Stomach (tissue), 9 donors: ENCODE results near the gene ZNF408. TPM values are rescaled to one million over a fixed set of nuclear protein-coding genes. Genes with fewer than 3 reads are reported as not detected.
"Not testable (repeated sequence)": the region's sequence is repeated elsewhere in the genome, so short reads cannot be mapped to it uniquely, and the experiment has no call there.

Experiments
- DNase-seq, 2 donors: peaks; one replicate each; pipeline versions ENCODE4 v3.0.0 to v3.0.0-alpha.2; 2013 to 2019
- H3K27ac ChIP-seq, 5 donors: fragments of 200-600 bp in 4 of 5; sonication (generic) in 4 of 5; one replicate each; pipeline ENCODE4 v1.5.1; 2013 to 2019; ENCODE audit warnings: mild to moderate bottlenecking in 1 of 5, moderate library complexity in 1 of 5
- H3K27me3 ChIP-seq, 3 donors: fragments of 200-600 bp; sonication (generic); one replicate each; pipeline ENCODE4 v1.5.1; 2017 to 2019; ENCODE audit warnings: mixed run types in 1 of 3
- H3K36me3 ChIP-seq, 4 donors: fragments of 200-600 bp; sonication (generic); 1 replicate in 3 of 4; 2 replicates in 1 of 4; pipeline ENCODE4 v1.5.1; 2016 to 2019
- H3K4me1 ChIP-seq, 4 donors: fragments of 200-600 bp; sonication (generic); one replicate each; pipeline ENCODE4 v1.5.1; 2016 to 2019
- H3K4me3 ChIP-seq, 4 donors: fragments of 200-600 bp; sonication (generic) in 3 of 4; one replicate each; pipeline ENCODE4 v1.5.1; 2016 to 2019; ENCODE audit warnings: mild to moderate bottlenecking in 1 of 4
- H3K9me3 ChIP-seq, 4 donors: fragments of 200-600 bp; sonication (generic); one replicate each; pipeline ENCODE4 v1.5.1; 2016 to 2019
- CTCF ChIP-seq, 7 experiments: fragments of 450-650 bp in 4 of 7; fragments of 200-600 bp in 3 of 7; sonication (generic) in 3 of 7; IDR thresholded peaks; one replicate each; pipeline ENCODE4 v1.5.1; 2016 to 2019; ENCODE audit warnings: antibody characterized with exemption in 7 of 7, control low read depth in 2 of 7, mild to moderate bottlenecking in 1 of 7
- EP300 ChIP-seq: sonication (generic); formaldehyde crosslinking; IDR thresholded peaks from one replicate; pipeline ENCODE4 v1.6.1; 2017; ENCODE audit warnings: antibody characterized with exemption
- POLR2A ChIP-seq, 4 donors: fragments of 450-650 bp; IDR thresholded peaks; one replicate each; pipeline ENCODE4 v1.6.1; 2016; ENCODE audit warnings: antibody characterized with exemption in 4 of 4, control low read depth in 2 of 4, mild to moderate bottlenecking in 1 of 4, moderate library complexity in 1 of 4
- POLR2AphosphoS5 ChIP-seq, 3 donors: sonication (generic); formaldehyde crosslinking; IDR thresholded peaks; one replicate each; pipeline ENCODE4 v1.6.1; 2016; ENCODE audit warnings: antibody characterized with exemption in 3 of 3
- WGBS, 5 donors: extraction: QIAGEN DNeasy Blood & Tissue Kit in 3 of 5; methylation state at CpG; one replicate each; pipeline versions ENCODE4 v1.1.5 to v1.1.7; 2013 to 2018; 5-methylcytosine and 5-hydroxymethylcytosine counted together
- intact Hi-C: fragments of 100-400 bp; cut with DNase I; formaldehyde crosslinking; loops from one replicate; pipeline ENCODE4 v1.15.1; 2023; ENCODE audit warnings: low total_unique reads
- polyA plus RNA-seq, 3 donors: library from polyadenylated mRNA; stranded (reverse); fragments of 200-250 nt; gene quantifications; one replicate each; pipeline ENCODE4 v1.2.3, GENCODE V29; 2013
- total RNA-seq, 5 donors: library from RNA; depleted of rRNA; stranded (reverse); fragments of >200 nt; gene quantifications; one replicate each; pipeline versions ENCODE4 v1.1.0 to v1.2.3, GENCODE V29; 2014 to 2016
- donor health status: healthy with polysubstance abuse.
- donor health status: Bipolar disorder and iron deficiency.
- donor health status: healthy.

Gene ZNF408
- total and polyA plus RNA-seq, 8 donors = 5.5 to 14.6 (median 7.4) TPM

GRCh38 chr11:46711303-46711702, 10.5 kb downstream of the ZNF408 start:
- Histone ChIP-seq H3K36me3 (peaks cover 6 to 24% (median 24%) of the 10 kb centered on the region in 4 donors), H3K9me3 (no peaks in the 10 kb centered on the region), H3K27ac (peak overlapping the region; percentile 8 to 81 (median 75)), H3K27me3 (no peaks in the 10 kb centered on the region), H3K4me3 (no peak overlapping the region), H3K4me1 (peaks cover 0 to 5% (median 2%) of the 10 kb centered on the region in 4 donors)
- DNase-seq = no peak
- TF ChIP-seq POLR2AphosphoS5 (IDR thresholded peaks at IDR 0.05) = no peak
- TF ChIP-seq POLR2A (IDR thresholded peaks at IDR 0.05) = no peak
- no peak for TF ChIP-seq EP300
- no peak for TF ChIP-seq CTCF (IDR thresholded peaks at IDR 0.05)
- intact Hi-C loops = no loop called here
- 73 to 84% (median 79%) methylated on average over 5 of the region's 5 CpGs for WGBS, 5 donors

- WGBS, 5 donors = 86 to 97% (median 93%) methylated on average over 7 of the region's 7 CpGs
- Histone ChIP-seq H3K4me3 (no peak overlapping the region), H3K27me3 (no peaks in the 10 kb centered on the region), H3K36me3 (peaks cover 0 to 7% (median 6%) of the 10 kb centered on the region in 4 donors), H3K9me3 (no peaks in the 10 kb centered on the region), H3K27ac (no peak overlapping the region), H3K4me1 (peaks cover 0 to 14% (median 7%) of the 10 kb centered on the region in 4 donors)
- DNase-seq = no peak
- intact Hi-C loops = no loop called here
- TF ChIP-seq POLR2AphosphoS5 (IDR thresholded peaks at IDR 0.05) = no peak
- no peak for TF ChIP-seq POLR2A (IDR thresholded peaks at IDR 0.05)
- TF ChIP-seq EP300 = no peak
- no peak for TF ChIP-seq CTCF (IDR thresholded peaks at IDR 0.05)
Observed at GRCh38 chr11:46712874-46713576, 12.2 kb downstream of the ZNF408 start.

GRCh38 chr11:46717825-46718154, 17.0 kb downstream of the ZNF408 start:
- intact Hi-C loops, H3K9me3 ChIP-seq, DNase-seq, H3K27me3 ChIP-seq, H3K36me3 ChIP-seq, H3K4me3 ChIP-seq: not testable (repeated sequence)
- Histone ChIP-seq H3K4me1 (peaks cover 9 to 22% (median 19%) of the 10 kb centered on the region in 4 donors), H3K27ac (peak overlapping the region; percentile 54 to 81 (median 59))
- WGBS, 5 donors = 67 to 94% (median 81%) methylated on average over 2 of the region's 2 CpGs

- TF ChIP-seq POLR2AphosphoS5 (IDR thresholded peaks at IDR 0.05) (peak in 2 of 3 donors; percentile 57 to 80), CTCF (IDR thresholded peaks at IDR 0.05) (no peak), EP300 (no peak), POLR2A (IDR thresholded peaks at IDR 0.05) (no peak)
- peak; percentile 77 to 89 for DNase-seq
- no peaks in the 10 kb centered on the region for H3K9me3 ChIP-seq
- no peak overlapping the region for H3K4me3 ChIP-seq
- H3K27ac ChIP-seq = peak overlapping the region; percentile 54 to 81 (median 59)
- H3K27me3 ChIP-seq = no peaks in the 10 kb centered on the region
- H3K4me1 ChIP-seq = peaks cover 9 to 22% (median 19%) of the 10 kb centered on the region in 4 donors
- no peaks in the 10 kb centered on the region for H3K36me3 ChIP-seq
- 40 to 60% (median 52%) methylated on average over 11 of the region's 11 CpGs for WGBS, 5 donors
- intact Hi-C loops = no loop called here
Observed at GRCh38 chr11:46718155-46719019, 17.6 kb downstream of the ZNF408 start.
